ENCODE data around the gene PLA2G12B.

Gene PLA2G12B

GRCh38 chr10:72887043-72887442, 67.6 kb downstream of the PLA2G12B start:
- H3K9me3 Mint-ChIP-seq: no peaks in the 10 kb centered on the region
- DNase-seq (ENCODE audit: low spot score in 2 of 2) (no peak), ATAC-seq (no peak)
- peak overlapping the region; percentile 9 for H3K27ac Mint-ChIP-seq
- H3K4me1 Mint-ChIP-seq: peaks cover 7% of the 10 kb centered on the region
- H3K36me3 Mint-ChIP-seq: peaks cover 6% of the 10 kb centered on the region
- peak overlapping the region; percentile 6 for H3K4me3 Mint-ChIP-seq

DNA sequence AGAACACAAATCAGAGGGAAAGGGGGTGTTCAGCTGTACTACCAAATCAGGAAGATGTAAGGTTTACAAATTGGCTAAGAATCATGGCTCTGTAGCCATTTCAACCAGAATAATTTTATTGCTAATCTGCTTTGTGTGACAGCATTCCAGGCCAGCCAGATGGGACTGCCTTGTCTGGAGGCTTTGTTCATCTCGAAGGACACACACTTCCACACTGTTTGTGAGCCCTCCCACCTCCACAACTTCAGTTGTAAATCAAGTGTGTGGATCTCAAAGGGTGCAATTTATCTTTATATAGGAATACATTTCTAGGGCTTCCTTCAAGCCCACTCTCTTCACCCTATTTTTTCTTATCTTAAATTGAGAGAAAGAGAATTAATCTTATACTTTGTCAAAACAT, 68.0 kb downstream of the PLA2G12B start:
- Mint-ChIP-seq H3K9me3 (no peaks in the 10 kb centered on the region), H3K4me3 (no peak overlapping the region), H3K27ac (peak overlapping the region; percentile 9), H3K4me1 (peaks cover 7% of the 10 kb centered on the region), H3K36me3 (peaks cover 6% of the 10 kb centered on the region)
- DNase-seq (ENCODE audit: low spot score in 2 of 2) (no peak), ATAC-seq (no peak)

DNA sequence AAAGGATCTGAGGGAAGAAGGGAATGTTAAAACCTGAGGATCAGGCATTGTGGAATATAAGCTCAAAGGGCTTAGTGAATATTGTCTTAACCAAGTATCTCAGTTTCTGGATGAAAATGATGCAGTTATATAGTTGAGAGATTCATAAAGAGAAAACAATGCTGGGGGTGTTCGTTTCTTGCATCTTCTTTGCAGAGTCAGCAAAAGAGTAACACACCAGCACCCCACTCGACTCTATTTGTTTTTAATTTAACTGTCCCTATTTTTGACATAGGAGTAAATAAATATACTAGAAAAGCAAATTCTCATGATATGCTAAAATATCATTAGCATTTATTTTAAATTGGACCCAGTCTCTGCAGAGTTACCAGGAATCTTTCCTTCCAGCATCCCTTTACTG, 68.7 kb downstream of the PLA2G12B start:
- Mint-ChIP-seq H3K4me1 (peaks cover 7% of the 10 kb centered on the region), H3K27ac (no peak overlapping the region), H3K4me3 (no peak overlapping the region), H3K9me3 (no peaks in the 10 kb centered on the region), H3K36me3 (peaks cover 6% of the 10 kb centered on the region)
- DNase-seq (ENCODE audit: low spot score in 2 of 2) (no peak), ATAC-seq (no peak)

All from stimulated activated effector memory CD8-positive, alpha-beta T cell treated with anti-CD3 and anti-CD28 coated beads, Interleukin-12 subunit alpha, Interleukin-12 subunit beta, amount 100 ng/mL, for 72 hours (primary cell).